SU-DHL-6 (cell line): ENCODE data around the gene CBS.

Source experiments
- EZH2phosphoT487 ChIP-seq: fragments of 200-600 bp; sonication (generic), shearing (Covaris generic); conservative IDR thresholded peaks from 2 replicates; pipeline ENCODE4 v1.6.1; 2018; ENCODE audit warnings: mild to moderate bottlenecking, antibody characterized with exemption, low read length, moderate library complexity, mixed read lengths
- TF ChIP-seq, protein P1 (sequence below): fragments of 200-600 bp; sonication (generic); IDR thresholded peaks from one replicate; pipeline ENCODE4 v1.5.1; 2017; ENCODE audit warnings: antibody characterized with exemption, mild to moderate bottlenecking, low read length, moderate library complexity; ENCODE audit not compliant: insufficient read depth, poor library complexity, severe bottlenecking

DNA sequence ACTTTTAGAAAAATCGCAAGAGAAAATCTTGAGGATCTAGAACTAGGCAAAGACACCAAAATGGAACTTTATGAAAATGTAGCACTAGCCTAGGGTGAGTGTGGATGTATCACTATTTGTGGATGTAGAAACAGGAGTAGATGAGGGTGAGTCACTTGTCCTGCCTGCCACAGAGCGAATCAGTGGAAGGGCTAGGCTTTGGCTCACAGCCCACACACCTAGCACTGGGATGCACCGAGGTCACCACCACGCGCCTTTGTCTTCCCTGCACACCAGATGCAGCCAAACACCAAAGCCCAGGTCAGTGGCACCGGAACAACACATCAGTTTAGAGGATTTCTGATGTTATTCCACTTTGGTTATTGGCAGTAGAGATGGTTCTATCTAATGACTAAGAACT, 63.0 kb downstream of the CBS start:
- TF ChIP-seq, protein P1, sequence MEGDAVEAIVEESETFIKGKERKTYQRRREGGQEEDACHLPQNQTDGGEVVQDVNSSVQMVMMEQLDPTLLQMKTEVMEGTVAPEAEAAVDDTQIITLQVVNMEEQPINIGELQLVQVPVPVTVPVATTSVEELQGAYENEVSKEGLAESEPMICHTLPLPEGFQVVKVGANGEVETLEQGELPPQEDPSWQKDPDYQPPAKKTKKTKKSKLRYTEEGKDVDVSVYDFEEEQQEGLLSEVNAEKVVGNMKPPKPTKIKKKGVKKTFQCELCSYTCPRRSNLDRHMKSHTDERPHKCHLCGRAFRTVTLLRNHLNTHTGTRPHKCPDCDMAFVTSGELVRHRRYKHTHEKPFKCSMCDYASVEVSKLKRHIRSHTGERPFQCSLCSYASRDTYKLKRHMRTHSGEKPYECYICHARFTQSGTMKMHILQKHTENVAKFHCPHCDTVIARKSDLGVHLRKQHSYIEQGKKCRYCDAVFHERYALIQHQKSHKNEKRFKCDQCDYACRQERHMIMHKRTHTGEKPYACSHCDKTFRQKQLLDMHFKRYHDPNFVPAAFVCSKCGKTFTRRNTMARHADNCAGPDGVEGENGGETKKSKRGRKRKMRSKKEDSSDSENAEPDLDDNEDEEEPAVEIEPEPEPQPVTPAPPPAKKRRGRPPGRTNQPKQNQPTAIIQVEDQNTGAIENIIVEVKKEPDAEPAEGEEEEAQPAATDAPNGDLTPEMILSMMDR, result no peak
- TF ChIP-seq EZH2phosphoT487, result no peak
